IPS DF 6.9 (cell line): Measurements from ENCODE around the gene SPEM2.
A peak's percentile ranks its signal among the peaks of the same experiment; 100 is the strongest.

ENCODE experiments used
- DNase-seq: peaks from one replicate; pipeline ENCODE4 v3.0.0-alpha.2; 2013; ENCODE audit warnings: low read depth, low spot score
- H3K27ac ChIP-seq: one replicate; pipeline ENCODE4 v1.5.1; 2013; ENCODE audit warnings: low read length, control low read depth
- H3K27me3 ChIP-seq: 2 replicates; pipeline ENCODE4 v1.6.1; 2013; ENCODE audit warnings: mild to moderate bottlenecking, low read length; ENCODE audit not compliant: control insufficient read depth, insufficient read depth
- H3K36me3 ChIP-seq: 2 replicates; pipeline ENCODE4 v1.6.1; 2013; ENCODE audit warnings: low read length; ENCODE audit not compliant: control insufficient read depth, insufficient read depth
- H3K4me1 ChIP-seq: 2 replicates; pipeline ENCODE4 v1.6.1; 2013; ENCODE audit warnings: low read length; ENCODE audit not compliant: control insufficient read depth, insufficient read depth
- H3K4me3 ChIP-seq: 2 replicates; pipeline ENCODE4 v1.5.1; 2013; ENCODE audit warnings: mild to moderate bottlenecking, low read length
- H3K9me3 ChIP-seq: 2 replicates; pipeline ENCODE4 v1.6.1; 2013; ENCODE audit warnings: low read length, inconsistent platforms; ENCODE audit not compliant: control insufficient read depth, insufficient read depth
- WGBS: extraction: QIAGEN DNeasy Blood & Tissue Kit; methylation state at CpG from one replicate; pipeline ENCODE4 v1.1.7; 2013; ENCODE audit warnings: mixed read lengths, missing lambda C conversion rate; ENCODE audit not compliant: insufficient read length, insufficient coverage; 5-methylcytosine and 5-hydroxymethylcytosine counted together

SPEM2 gene

GRCh38 chr17:7425316-7425715 lies at the start of gene SPEM2:
Gene SPEM2, plus strand, starts transcription at chr17:7425616. Its CDS starts 73 bp downstream, at chr17:7425689.
- Histone ChIP-seq H3K36me3 (no peaks in the 10 kb centered on the region), H3K27ac (no peak within 1 kb of the TSS), H3K9me3 (no peaks in the 10 kb centered on the region), H3K4me3 (no peak within 1 kb of the TSS), H3K4me1 (no peaks in the 10 kb centered on the region), H3K27me3 (no peaks in the 10 kb centered on the region)
- no CpG with 5 or more reads among the region's 7 CpGs for WGBS
- no peak for DNase-seq

- no peak for DNase-seq
- no CpG with 5 or more reads among the region's 3 CpGs for WGBS
- no peaks in the 10 kb centered on the region for H3K36me3 ChIP-seq
- peaks cover 5% of the 10 kb centered on the region; the same call in 1 of the 2 replicates for H3K4me1 ChIP-seq
- no peaks in the 10 kb centered on the region for H3K9me3 ChIP-seq
- no peaks in the 10 kb centered on the region for H3K27me3 ChIP-seq
- no peak overlapping the region for H3K4me3 ChIP-seq
- H3K27ac ChIP-seq, result no peak overlapping the region
These were observed 46.3 kb upstream of the SPEM2 start for GRCh38 chr17:7379134-7379533.

GRCh38 chr17:7380321-7380720 lies 45.1 kb upstream of the SPEM2 start:
- no peaks in the 10 kb centered on the region for H3K27me3 ChIP-seq

GRCh38 chr17:7380855-7381683 lies 44.3 kb upstream of the SPEM2 start, which contains the start of gene TNK1:
Gene TNK1, plus strand, starts transcription at chr17:7381089. Its CDS starts 1,838 bp downstream, at chr17:7382927.
- Histone ChIP-seq H3K9me3 (no peaks in the 10 kb centered on the region), H3K4me3 (peak within 1 kb of the TSS; percentile 49; the same call in 1 of the 2 replicates), H3K27ac (no peak within 1 kb of the TSS), H3K27me3 (no peaks in the 10 kb centered on the region), H3K4me1 (peaks cover 8% of the 10 kb centered on the region), H3K36me3 (no peaks in the 10 kb centered on the region)
- no CpG with 5 or more reads among the region's 52 CpGs for WGBS
- DNase-seq, result no peak

More at GRCh38 chr17:7380321-7380720, 45.1 kb upstream of the SPEM2 start:
- DNase-seq, result no peak
- H3K4me3 ChIP-seq, result no peak overlapping the region; the same call in 1 of the 2 replicates
- no peak overlapping the region for H3K27ac ChIP-seq
- no CpG with 5 or more reads among the region's 7 CpGs for WGBS
- H3K4me1 ChIP-seq, result peaks cover 8% of the 10 kb centered on the region
- no peaks in the 10 kb centered on the region for H3K36me3 ChIP-seq
- H3K9me3 ChIP-seq, result no peaks in the 10 kb centered on the region

- no CpG with 5 or more reads among the region's 10 CpGs for WGBS
- Histone ChIP-seq H3K4me1 (peaks cover 8% of the 10 kb centered on the region), H3K36me3 (no peaks in the 10 kb centered on the region), H3K27me3 (no peaks in the 10 kb centered on the region), H3K27ac (no peak overlapping the region), H3K9me3 (no peaks in the 10 kb centered on the region), H3K4me3 (no peak overlapping the region)
- no peak for DNase-seq
These were observed 42.5 kb upstream of the SPEM2 start for GRCh38 chr17:7382901-7383300.

- WGBS, result no CpG with 5 or more reads among the region's 11 CpGs
- H3K4me3 ChIP-seq, result peak overlapping the region; percentile 31; the same call in 1 of the 2 replicates
These were observed 42.1 kb upstream of the SPEM2 start for GRCh38 chr17:7383371-7383741.

GRCh38 chr17:7383742-7384488 lies 41.5 kb upstream of the SPEM2 start:
- Histone ChIP-seq H3K9me3 (no peaks in the 10 kb centered on the region), H3K4me1 (peaks cover 8% of the 10 kb centered on the region), H3K4me3 (peak overlapping the region; percentile 33; the same call in 1 of the 2 replicates), H3K27ac (no peak overlapping the region), H3K36me3 (no peaks in the 10 kb centered on the region), H3K27me3 (no peaks in the 10 kb centered on the region)
- DNase-seq, result no peak
- no CpG with 5 or more reads among the region's 65 CpGs for WGBS

More at GRCh38 chr17:7383371-7383741, 42.1 kb upstream of the SPEM2 start:
- H3K36me3 ChIP-seq, result no peaks in the 10 kb centered on the region
- H3K9me3 ChIP-seq, result no peaks in the 10 kb centered on the region
- H3K27ac ChIP-seq, result no peak overlapping the region
- no peaks in the 10 kb centered on the region for H3K27me3 ChIP-seq
- no peak for DNase-seq
- peaks cover 8% of the 10 kb centered on the region for H3K4me1 ChIP-seq

- DNase-seq, result no peak
- Histone ChIP-seq H3K4me3 (peak overlapping the region; percentile 33; the same call in 1 of the 2 replicates), H3K27me3 (no peaks in the 10 kb centered on the region), H3K36me3 (peaks cover 3% of the 10 kb centered on the region; the same call in 1 of the 2 replicates), H3K4me1 (peaks cover 8% of the 10 kb centered on the region), H3K27ac (no peak overlapping the region), H3K9me3 (no peaks in the 10 kb centered on the region)
- no CpG with 5 or more reads among the region's 23 CpGs for WGBS
These were observed 40.8 kb upstream of the SPEM2 start for GRCh38 chr17:7384489-7385081.

- H3K4me1 ChIP-seq, result peaks cover 4% of the 10 kb centered on the region
- H3K36me3 ChIP-seq, result peaks cover 6% of the 10 kb centered on the region; the same call in 1 of the 2 replicates
- no peak overlapping the region for H3K4me3 ChIP-seq
- no peaks in the 10 kb centered on the region for H3K9me3 ChIP-seq
- DNase-seq, result no peak
- no peaks in the 10 kb centered on the region for H3K27me3 ChIP-seq
- WGBS, result no CpG with 5 or more reads among the region's 10 CpGs
- no peak overlapping the region for H3K27ac ChIP-seq
These were observed 36.6 kb upstream of the SPEM2 start for GRCh38 chr17:7388856-7389255.
